K562 (cell line): ENCODE results near the gene NOTO.

Source experiments
- CTCF ChIP-seq, 3 experiments: IDR thresholded peaks in 2 of 3; conservative IDR thresholded peaks in 1 of 3; 2 replicates each; pipeline ENCODE4 v1.5.1; 2011 to 2012; ENCODE audit warnings: low read length in 3 of 3, mild to moderate bottlenecking in 3 of 3, control low read depth in 2 of 3, improper control_type of control experiment in 1 of 3, inconsistent platforms in 1 of 3, low read depth in 1 of 3, mixed read lengths in 1 of 3, moderate library complexity in 1 of 3; ENCODE audit not compliant: insufficient read depth in 2 of 3
- GABPA ChIP-seq: fragments of 200-800 bp; sonication (Bioruptor generic); conservative IDR thresholded peaks from 2 replicates; pipeline ENCODE4 v1.6.1; 2016; ENCODE audit warnings: low read depth, missing genetic modification characterization, missing compliant biosample characterization
- JUN ChIP-seq, 2 experiments: sonication (generic) in 1 of 2; formaldehyde crosslinking in 1 of 2; IDR thresholded peaks; 2 replicates each; pipeline versions ENCODE4 v1.6.1 to v1.8.0; 2012 to 2022; ENCODE audit warnings: borderline replicate concordance in 2 of 2, mild to moderate bottlenecking in 2 of 2, improper control_type of control experiment in 1 of 2, low read depth in 1 of 2, low read length in 1 of 2, missing genetic modification reagents in 1 of 2
- KLF10 ChIP-seq: fragments of 250-450 bp; sonication (Bioruptor Pico); IDR thresholded peaks from 2 replicates; pipeline ENCODE4 v1.6.1; 2021; ENCODE audit warnings: matching md5 sums
- MYC ChIP-seq, 2 experiments: fragments of 250-450 bp in 1 of 2; sonication (Bioruptor Pico) in 1 of 2; IDR thresholded peaks; 2 replicates each; pipeline versions ENCODE4 v1.5.1 to v1.6.1; 2012 to 2021; ENCODE audit warnings: low read depth in 2 of 2, borderline replicate concordance in 1 of 2, improper control_type of control experiment in 1 of 2, low read length in 1 of 2, mild to moderate bottlenecking in 1 of 2, moderate library complexity in 1 of 2
- POLR2A ChIP-seq: fragments of 450-650 bp; conservative IDR thresholded peaks from 2 replicates; pipeline ENCODE4 v1.6.1; 2016
- RBFOX2 ChIP-seq: fragments of 200-400 bp; formaldehyde crosslinking; IDR thresholded peaks from 2 replicates; pipeline ENCODE4 v1.6.1; 2017; ENCODE audit warnings: low read depth, mild to moderate bottlenecking, low read length, moderate library complexity
- SP1 ChIP-seq: sonication (generic); formaldehyde crosslinking; IDR thresholded peaks from 2 replicates; pipeline ENCODE4 v1.8.1; 2022; ENCODE audit warnings: mild to moderate bottlenecking, missing genetic modification reagents
- STAT5B ChIP-seq: fragments of 250-450 bp; sonication (Bioruptor Pico); IDR thresholded peaks from 2 replicates; pipeline ENCODE4 v1.8.0; 2021; ENCODE audit warnings: mild to moderate bottlenecking, inconsistent platforms
- ZNF274 ChIP-seq: IDR thresholded peaks from 2 replicates; pipeline ENCODE4 v1.6.1; 2011; ENCODE audit warnings: low read depth, mild to moderate bottlenecking, low read length, moderate library complexity, borderline replicate concordance

GRCh38 chr2:73185965-73186364 is 16.4 kb upstream of the NOTO start:
- no peak for TF ChIP-seq GABPA (tag)
- no peak for TF ChIP-seq ZNF274
- TF ChIP-seq JUN (IDR thresholded peaks at IDR 0.05; ENCODE audit: borderline replicate concordance, low read depth, low read length): no peak
- no peak for TF ChIP-seq JUN (CRISPR knock-in tag; IDR thresholded peaks at IDR 0.05; ENCODE audit: borderline replicate concordance)
- TF ChIP-seq MYC (IDR thresholded peaks at IDR 0.05; ENCODE audit: low read depth, low read length): no peak
- no peak for TF ChIP-seq MYC (CRISPR knock-in tag; IDR thresholded peaks at IDR 0.05; ENCODE audit: borderline replicate concordance, low read depth)
- no peak for TF ChIP-seq SP1 (CRISPR knock-in tag)
- no peak for TF ChIP-seq RBFOX2
- TF ChIP-seq STAT5B (CRISPR knock-in tag): no peak
- no peak for TF ChIP-seq CTCF (IDR thresholded peaks at IDR 0.05 in 2 of 3, conservative IDR thresholded peaks at IDR 0.05 in 1 of 3; ENCODE audit: insufficient read depth in 2 of 3, low read depth in 1 of 3, low read length in 3 of 3)
- TF ChIP-seq KLF10 (CRISPR knock-in tag): no peak
- TF ChIP-seq POLR2A: no peak
